ENCODE measurements around the gene RETSAT.

GRCh38 chr2:85401464-85401805, 47.1 kb upstream of the RETSAT start:
- no peak for TF ChIP-seq CTCF (IDR thresholded peaks at IDR 0.05)
- no peak for TF ChIP-seq POLR2A (IDR thresholded peaks at IDR 0.05)

Data from right lobe of liver (tissue), 4 donors.